ENCODE data around the gene KREMEN1. TPM values are rescaled to one million over a fixed set of nuclear protein-coding genes. Genes with fewer than 3 reads are reported as not detected.

Gene KREMEN1
- polyA plus RNA-seq, 4 donors, result 1.1 to 24.6 (median 7.0) TPM

GRCh38 chr22:29152954-29153719 lies 80.3 kb downstream of the KREMEN1 start:
- Histone ChIP-seq H3K4me3 (ENCODE audit: low read depth in 1 of 3, low read length in 3 of 3) (no peak overlapping the region), H3K36me3 (ENCODE audit: control insufficient read depth in 3 of 3, insufficient read depth in 2 of 3, low read depth in 1 of 3, low read length in 3 of 3) (peaks cover 0 to 22% (median 0%) of the 10 kb centered on the region in 3 donors), H3K9me3 (ENCODE audit: control insufficient read depth in 2 of 2, insufficient read depth in 1 of 2, low read depth in 1 of 2, low read length in 1 of 2) (no peaks in the 10 kb centered on the region), H3K27me3 (ENCODE audit: control insufficient read depth in 3 of 3, insufficient read depth in 3 of 3, low read length in 3 of 3) (no peaks in the 10 kb centered on the region), H3K27ac (ENCODE audit: low read depth in 1 of 3, low read length in 2 of 3) (peak overlapping the region in 2 of 3 donors; percentile 61 to 79), H3K4me1 (ENCODE audit: control insufficient read depth in 3 of 3, insufficient read depth in 2 of 3, low read depth in 1 of 3, low read length in 2 of 3) (peaks cover 0 to 4% (median 0%) of the 10 kb centered on the region in 3 donors)
- 84 to 89% (median 86%) methylated on average over 12 of the region's 12 CpGs for WGBS, 3 donors
- DNase-seq, result no peak
- FAIRE-seq, result no peak

- WGBS, 3 donors, result 2 to 4% (median 2%) methylated on average over 20 to 21 of the region's 21 CpGs
- FAIRE-seq (no peak), DNase-seq (peak; percentile 59 to 86)
- peaks cover 0 to 4% (median 0%) of the 10 kb centered on the region in 3 donors for H3K4me1 ChIP-seq (ENCODE audit: control insufficient read depth in 3 of 3, insufficient read depth in 2 of 3, low read depth in 1 of 3, low read length in 2 of 3)
- H3K27me3 ChIP-seq (ENCODE audit: control insufficient read depth in 3 of 3, insufficient read depth in 3 of 3, low read length in 3 of 3), result no peaks in the 10 kb centered on the region
- H3K4me3 ChIP-seq (ENCODE audit: low read depth in 1 of 3, low read length in 3 of 3), result no peak overlapping the region
- no peaks in the 10 kb centered on the region for H3K9me3 ChIP-seq (ENCODE audit: control insufficient read depth in 2 of 2, insufficient read depth in 1 of 2, low read depth in 1 of 2, low read length in 1 of 2)
- H3K36me3 ChIP-seq (ENCODE audit: control insufficient read depth in 3 of 3, insufficient read depth in 2 of 3, low read depth in 1 of 3, low read length in 3 of 3), result peaks cover 0 to 17% (median 0%) of the 10 kb centered on the region in 3 donors
- no peak overlapping the region for H3K27ac ChIP-seq (ENCODE audit: low read depth in 1 of 3, low read length in 2 of 3)
Measured at GRCh38 chr22:29154364-29155048, 81.7 kb downstream of the KREMEN1 start.

GRCh38 chr22:29155966-29156365 lies 83.1 kb downstream of the KREMEN1 start:
- 92 to 94% methylated on average over 1 of the region's 1 CpG; no CpG with 5 or more reads in 1 of the 3 donors for WGBS, 3 donors

GRCh38 chr22:29156507-29156906 lies 83.7 kb downstream of the KREMEN1 start:
- FAIRE-seq, result no peak
- WGBS, 3 donors, result 70 to 89% (median 80%) methylated on average over 9 of the region's 9 CpGs
- peaks cover 0 to 5% (median 0%) of the 10 kb centered on the region in 3 donors for H3K36me3 ChIP-seq (ENCODE audit: control insufficient read depth in 3 of 3, insufficient read depth in 2 of 3, low read depth in 1 of 3, low read length in 3 of 3)
- no peaks in the 10 kb centered on the region for H3K27me3 ChIP-seq (ENCODE audit: control insufficient read depth in 3 of 3, insufficient read depth in 3 of 3, low read length in 3 of 3)
- DNase-seq, result peak in 1 of 2 donors; percentile 24
- no peak overlapping the region for H3K27ac ChIP-seq (ENCODE audit: low read depth in 1 of 3, low read length in 2 of 3)
- no peak overlapping the region for H3K4me3 ChIP-seq (ENCODE audit: low read depth in 1 of 3, low read length in 3 of 3)
- H3K4me1 ChIP-seq (ENCODE audit: control insufficient read depth in 3 of 3, insufficient read depth in 2 of 3, low read depth in 1 of 3, low read length in 2 of 3), result peaks cover 0 to 4% (median 0%) of the 10 kb centered on the region in 3 donors
- H3K9me3 ChIP-seq (ENCODE audit: control insufficient read depth in 2 of 2, insufficient read depth in 1 of 2, low read depth in 1 of 2, low read length in 1 of 2), result no peaks in the 10 kb centered on the region

More at GRCh38 chr22:29155966-29156365, 83.1 kb downstream of the KREMEN1 start:
- H3K27me3 ChIP-seq (ENCODE audit: control insufficient read depth in 3 of 3, insufficient read depth in 3 of 3, low read length in 3 of 3), result no peaks in the 10 kb centered on the region
- DNase-seq (no peak), FAIRE-seq (no peak)
- peaks cover 0 to 6% (median 0%) of the 10 kb centered on the region in 3 donors for H3K36me3 ChIP-seq (ENCODE audit: control insufficient read depth in 3 of 3, insufficient read depth in 2 of 3, low read depth in 1 of 3, low read length in 3 of 3)
- no peaks in the 10 kb centered on the region for H3K9me3 ChIP-seq (ENCODE audit: control insufficient read depth in 2 of 2, insufficient read depth in 1 of 2, low read depth in 1 of 2, low read length in 1 of 2)
- no peak overlapping the region for H3K4me3 ChIP-seq (ENCODE audit: low read depth in 1 of 3, low read length in 3 of 3)
- H3K27ac ChIP-seq (ENCODE audit: low read depth in 1 of 3, low read length in 2 of 3), result no peak overlapping the region
- H3K4me1 ChIP-seq (ENCODE audit: control insufficient read depth in 3 of 3, insufficient read depth in 2 of 3, low read depth in 1 of 3, low read length in 2 of 3), result peaks cover 0 to 4% (median 0%) of the 10 kb centered on the region in 3 donors

- FAIRE-seq, result no peak
- WGBS, 3 donors, result 94 to 95% (median 95%) methylated on average over 11 of the region's 11 CpGs
- no peaks in the 10 kb centered on the region for H3K9me3 ChIP-seq (ENCODE audit: control insufficient read depth in 2 of 2, insufficient read depth in 1 of 2, low read depth in 1 of 2, low read length in 1 of 2)
- no peaks in the 10 kb centered on the region for H3K4me1 ChIP-seq (ENCODE audit: control insufficient read depth in 3 of 3, insufficient read depth in 2 of 3, low read depth in 1 of 3, low read length in 2 of 3)
- H3K36me3 ChIP-seq (ENCODE audit: control insufficient read depth in 3 of 3, insufficient read depth in 2 of 3, low read depth in 1 of 3, low read length in 3 of 3), result peaks cover 0 to 3% (median 0%) of the 10 kb centered on the region in 3 donors
- H3K27ac ChIP-seq (ENCODE audit: low read depth in 1 of 3, low read length in 2 of 3), result no peak overlapping the region
- no peak overlapping the region for H3K4me3 ChIP-seq (ENCODE audit: low read depth in 1 of 3, low read length in 3 of 3)
- H3K27me3 ChIP-seq (ENCODE audit: control insufficient read depth in 3 of 3, insufficient read depth in 3 of 3, low read length in 3 of 3), result no peaks in the 10 kb centered on the region
- no peak for DNase-seq
Measured at GRCh38 chr22:29157759-29158535, 85.1 kb downstream of the KREMEN1 start.

GRCh38 chr22:29158546-29158945 lies 85.7 kb downstream of the KREMEN1 start:
- Histone ChIP-seq H3K36me3 (ENCODE audit: control insufficient read depth in 3 of 3, insufficient read depth in 2 of 3, low read depth in 1 of 3, low read length in 3 of 3) (peaks cover 0 to 3% (median 0%) of the 10 kb centered on the region in 3 donors), H3K4me3 (ENCODE audit: low read depth in 1 of 3, low read length in 3 of 3) (no peak overlapping the region), H3K27ac (ENCODE audit: low read depth in 1 of 3, low read length in 2 of 3) (no peak overlapping the region), H3K27me3 (ENCODE audit: control insufficient read depth in 3 of 3, insufficient read depth in 3 of 3, low read length in 3 of 3) (no peaks in the 10 kb centered on the region), H3K4me1 (ENCODE audit: control insufficient read depth in 3 of 3, insufficient read depth in 2 of 3, low read depth in 1 of 3, low read length in 2 of 3) (no peaks in the 10 kb centered on the region), H3K9me3 (ENCODE audit: control insufficient read depth in 2 of 2, insufficient read depth in 1 of 2, low read depth in 1 of 2, low read length in 1 of 2) (no peaks in the 10 kb centered on the region)
- FAIRE-seq, result no peak
- no peak for DNase-seq
- WGBS, 3 donors, result 76 to 94% (median 85%) methylated on average over 5 of the region's 5 CpGs

- Histone ChIP-seq H3K27ac (ENCODE audit: low read depth in 1 of 3, low read length in 2 of 3) (no peak overlapping the region), H3K4me1 (ENCODE audit: control insufficient read depth in 3 of 3, insufficient read depth in 2 of 3, low read depth in 1 of 3, low read length in 2 of 3) (no peaks in the 10 kb centered on the region), H3K27me3 (ENCODE audit: control insufficient read depth in 3 of 3, insufficient read depth in 3 of 3, low read length in 3 of 3) (no peaks in the 10 kb centered on the region), H3K4me3 (ENCODE audit: low read depth in 1 of 3, low read length in 3 of 3) (no peak overlapping the region), H3K9me3 (ENCODE audit: control insufficient read depth in 2 of 2, insufficient read depth in 1 of 2, low read depth in 1 of 2, low read length in 1 of 2) (no peaks in the 10 kb centered on the region), H3K36me3 (ENCODE audit: control insufficient read depth in 3 of 3, insufficient read depth in 2 of 3, low read depth in 1 of 3, low read length in 3 of 3) (no peaks in the 10 kb centered on the region)
- DNase-seq, result no peak
- 88 to 90% (median 89%) methylated on average over 13 of the region's 13 CpGs for WGBS, 3 donors
- no peak for FAIRE-seq
Measured at GRCh38 chr22:29163808-29164207, 91.0 kb downstream of the KREMEN1 start.

Data from small intestine (tissue), 7 donors.